ENCODE results near the gene LAMA2. TPM values are rescaled to one million over a fixed set of nuclear protein-coding genes. Genes with fewer than 3 reads are reported as not detected.

The LAMA2 gene
- total and polyA plus RNA-seq, 2 of the 8 experiments (the other 6 are each of a cell fraction or from before 2014, with no cell fraction given), result 1.3 to 3.8 TPM

GRCh38 chr6:129207832-129208231 is 324.9 kb downstream of the LAMA2 start (continued):
- TF ChIP-seq POLR2AphosphoS5 (IDR thresholded peaks at IDR 0.05; ENCODE audit: low read depth, low read length), result no peak
- no peak for TF ChIP-seq MAFK (IDR thresholded peaks at IDR 0.05; ENCODE audit: low read depth, low read length)
- TF ChIP-seq SUZ12 (IDR thresholded peaks at IDR 0.05; ENCODE audit: low read length), result no peak
